H9 (cell line): Measurements from ENCODE around the gene ATP2C1. TPM values are rescaled to one million over a fixed set of nuclear protein-coding genes. Genes with fewer than 3 reads are reported as not detected.
"Not testable (repeated sequence)": the region's sequence is repeated elsewhere in the genome, so short reads cannot be mapped to it uniquely, and the experiment has no call there.

Experiments used
- DNase-seq: peaks from one replicate; pipeline ENCODE4 v3.0.0-alpha.2; 2017
- H2AFZ ChIP-seq: one replicate; pipeline ENCODE4 v1.6.1; 2013; ENCODE audit warnings: mild to moderate bottlenecking, low read length, control low read depth, moderate library complexity
- H2AK5ac ChIP-seq: 2 replicates; pipeline ENCODE4 v1.6.1; 2013; ENCODE audit warnings: low read length, control low read depth, mixed read lengths; ENCODE audit not compliant: insufficient read length
- H2BK120ac ChIP-seq: one replicate; pipeline ENCODE4 v1.6.1; 2013; ENCODE audit warnings: low read depth, mild to moderate bottlenecking, low read length, control low read depth, inconsistent platforms; ENCODE audit not compliant: poor library complexity, severe bottlenecking
- H2BK12ac ChIP-seq: 2 replicates; pipeline ENCODE4 v1.6.1; 2013; ENCODE audit warnings: low read length, control low read depth, mixed read lengths, low read depth; ENCODE audit not compliant: insufficient read length
- H2BK15ac ChIP-seq: 2 replicates; pipeline ENCODE4 v1.6.1; 2013; ENCODE audit warnings: low read depth, low read length, control low read depth
- H2BK20ac ChIP-seq: one replicate; pipeline ENCODE4 v1.6.1; 2013; ENCODE audit warnings: low read depth, mild to moderate bottlenecking, low read length, control low read depth, inconsistent platforms; ENCODE audit not compliant: poor library complexity, severe bottlenecking
- H2BK5ac ChIP-seq: 2 replicates; pipeline ENCODE4 v1.6.1; 2013; ENCODE audit warnings: low read length, control low read depth, mixed read lengths; ENCODE audit not compliant: insufficient read length
- H3K14ac ChIP-seq: 2 replicates; pipeline ENCODE4 v1.6.1; 2013; ENCODE audit warnings: low read length, control low read depth; ENCODE audit not compliant: insufficient read depth
- H3K18ac ChIP-seq: 2 replicates; pipeline ENCODE4 v1.6.1; 2013; ENCODE audit warnings: low read depth, mild to moderate bottlenecking, mixed read lengths, low read length, control low read depth; ENCODE audit not compliant: insufficient read length
- H3K23ac ChIP-seq: 2 replicates; pipeline ENCODE4 v1.6.1; 2013; ENCODE audit warnings: low read length, control low read depth, mixed read lengths, low read depth; ENCODE audit not compliant: insufficient read length
- H3K23me2 ChIP-seq: 2 replicates; pipeline ENCODE4 v1.6.1; 2013; ENCODE audit warnings: low read depth, mild to moderate bottlenecking, mixed read lengths, low read length, control low read depth; ENCODE audit not compliant: insufficient read length, poor library complexity, severe bottlenecking
- H3K27ac ChIP-seq: 2 replicates; pipeline ENCODE4 v1.5.1; 2013; ENCODE audit warnings: low read length, control low read depth, mixed read lengths, low read depth; ENCODE audit not compliant: insufficient read length
- H3K27me3 ChIP-seq: 2 replicates; pipeline ENCODE4 v1.6.1; 2013; ENCODE audit warnings: low read length, control low read depth, inconsistent platforms; ENCODE audit not compliant: insufficient read depth
- H3K4ac ChIP-seq: 2 replicates; pipeline ENCODE4 v1.6.1; 2013; ENCODE audit warnings: low read depth, mild to moderate bottlenecking, control low read depth, inconsistent platforms, low read length, moderate library complexity
- H3K4me1 ChIP-seq: 2 replicates; pipeline ENCODE4 v1.6.1; 2013; ENCODE audit warnings: low read length, control low read depth, inconsistent platforms; ENCODE audit not compliant: insufficient read depth
- H3K4me2 ChIP-seq: 2 replicates; pipeline ENCODE4 v1.6.1; 2013; ENCODE audit warnings: low read length, control low read depth, mixed read lengths; ENCODE audit not compliant: insufficient read length, insufficient read depth
- H3K56ac ChIP-seq: 2 replicates; pipeline ENCODE4 v1.6.1; 2013; ENCODE audit warnings: low read depth, mild to moderate bottlenecking, mixed read lengths, low read length, control low read depth; ENCODE audit not compliant: insufficient read length
- H3K79me1 ChIP-seq: 2 replicates; pipeline ENCODE4 v1.6.1; 2013; ENCODE audit warnings: low read depth, mild to moderate bottlenecking, moderate library complexity, low read length, control low read depth, inconsistent platforms; ENCODE audit not compliant: insufficient read depth, poor library complexity, severe bottlenecking
- H3K79me2 ChIP-seq: 2 replicates; pipeline ENCODE4 v1.6.1; 2013; ENCODE audit warnings: low read length, control low read depth, inconsistent platforms; ENCODE audit not compliant: insufficient read depth
- H3K9ac ChIP-seq: 2 replicates; pipeline ENCODE4 v1.6.1; 2013; ENCODE audit warnings: low read length, control low read depth, mixed read lengths; ENCODE audit not compliant: insufficient read length; ENCODE audit errors: extremely low read depth
- H3K9me3 ChIP-seq: one replicate; pipeline ENCODE4 v1.6.1; 2013; ENCODE audit warnings: low read depth, low read length, inconsistent platforms; ENCODE audit not compliant: control insufficient read depth
- H3T11ph ChIP-seq: one replicate; pipeline ENCODE4 v1.6.1; 2013; ENCODE audit warnings: mild to moderate bottlenecking, low read length, control low read depth, inconsistent platforms
- H4K20me1 ChIP-seq: one replicate; pipeline ENCODE4 v1.6.1; 2013; ENCODE audit not compliant: control insufficient read depth, insufficient read length, insufficient read depth
- H4K5ac ChIP-seq: 2 replicates; pipeline ENCODE4 v1.6.1; 2013; ENCODE audit warnings: low read depth, mild to moderate bottlenecking, mixed read lengths, low read length, control low read depth; ENCODE audit not compliant: insufficient read length
- H4K8ac ChIP-seq: replicated peaks from 2 replicates; pipeline ENCODE4 v1.6.1; 2013; ENCODE audit warnings: low read length, control low read depth, mixed read lengths, low read depth; ENCODE audit not compliant: insufficient read length
- H4K91ac ChIP-seq: 2 replicates; pipeline ENCODE4 v1.6.1; 2013; ENCODE audit warnings: low read depth, mild to moderate bottlenecking, moderate library complexity, mixed read lengths, low read length, control low read depth; ENCODE audit not compliant: insufficient read length
- H3K27ac Mint-ChIP-seq, 3 experiments: 2 replicates in 2 of 3; 3 replicates in 1 of 3; pipeline ENCODE4 v1.8.0; 2020 to 2021; ENCODE audit warnings: mixed read lengths in 3 of 3, mild to moderate bottlenecking in 1 of 3, moderate library complexity in 1 of 3
- H3K27me3 Mint-ChIP-seq: 2 replicates; pipeline ENCODE4 v1.8.0; 2021; ENCODE audit warnings: low read depth, mild to moderate bottlenecking, moderate library complexity, mixed read lengths
- H3K36me3 Mint-ChIP-seq, 3 experiments: 2 replicates in 2 of 3; 3 replicates in 1 of 3; pipeline ENCODE4 v1.8.0; 2020 to 2021; ENCODE audit warnings: low read depth in 3 of 3, mixed read lengths in 3 of 3; ENCODE audit not compliant: insufficient read depth in 1 of 3
- H3K4me1 Mint-ChIP-seq, 2 experiments: 2 replicates each; pipeline ENCODE4 v1.8.0; 2020; ENCODE audit warnings: mixed read lengths in 2 of 2
- H3K4me3 Mint-ChIP-seq, 2 experiments: 2 replicates in 1 of 2; 3 replicates in 1 of 2; pipeline ENCODE4 v1.8.0; 2020 to 2021; ENCODE audit warnings: mild to moderate bottlenecking in 2 of 2, mixed read lengths in 2 of 2, moderate library complexity in 1 of 2
- H3K9me3 Mint-ChIP-seq, 2 experiments: 2 replicates in 1 of 2; 3 replicates in 1 of 2; pipeline ENCODE4 v1.8.0; 2020; ENCODE audit warnings: mild to moderate bottlenecking in 2 of 2, mixed read lengths in 2 of 2, moderate library complexity in 1 of 2
- CTCF ChIP-seq: fragments of 200-600 bp; sonication (generic); conservative IDR thresholded peaks from 3 replicates; pipeline ENCODE4 v1.8.0; 2021; ENCODE audit warnings: antibody characterized with exemption, mild to moderate bottlenecking
- WGBS: extraction: QIAGEN DNeasy Blood & Tissue Kit; methylation state at CpG from one replicate; pipeline ENCODE4 v1.1.7; 2013; ENCODE audit warnings: missing lambda C conversion rate, low lambda C conversion rate, mixed read lengths; ENCODE audit not compliant: insufficient read length; ENCODE audit errors: extremely low coverage; 5-methylcytosine and 5-hydroxymethylcytosine counted together
- total RNA-seq: library from RNA; stranded (reverse); gene quantifications from 2 replicates; pipeline ENCODE4 v1.2.1, GENCODE V29; 2021

The ATP2C1 gene
- total RNA-seq, 1 experiment from 2014 or later = 65.5 TPM

GRCh38 chr3:130971208-130971607 is 77.3 kb downstream of the ATP2C1 start:
- no peak overlapping the region for H3K4ac ChIP-seq
- no peak for TF ChIP-seq CTCF
- H3T11ph ChIP-seq = no peak overlapping the region
- no peak overlapping the region for H4K5ac ChIP-seq
- no peak overlapping the region for H2AK5ac ChIP-seq
- H3K9ac ChIP-seq = no peak overlapping the region
- H3K27me3 Mint-ChIP-seq = no peaks in the 10 kb centered on the region
- no peak overlapping the region for H3K18ac ChIP-seq
- H3K9me3 ChIP-seq = no peaks in the 10 kb centered on the region
- H4K8ac ChIP-seq = no peak overlapping the region
- no peak overlapping the region for H4K91ac ChIP-seq
- no peak overlapping the region for H3K4me3 Mint-ChIP-seq
- no peaks in the 10 kb centered on the region for H3K9me3 Mint-ChIP-seq
- H3K56ac ChIP-seq = no peak overlapping the region
- no peak overlapping the region for H2BK5ac ChIP-seq
- no peak overlapping the region for H3K27ac ChIP-seq
- no peaks in the 10 kb centered on the region for H3K79me2 ChIP-seq
- peaks cover 4% of the 10 kb centered on the region; the same call in 1 of the 2 replicates for H3K4me1 ChIP-seq
- no peak overlapping the region for H2AFZ ChIP-seq
- no peaks in the 10 kb centered on the region for H4K20me1 ChIP-seq
- H3K23ac ChIP-seq = no peak overlapping the region
- H3K27me3 ChIP-seq = no peaks in the 10 kb centered on the region
- H3K23me2 ChIP-seq = no peaks in the 10 kb centered on the region
- H2BK15ac ChIP-seq = no peak overlapping the region
- H3K27ac Mint-ChIP-seq = no peak overlapping the region
- peaks cover 25 to 41% (median 36%) of the 10 kb centered on the region in 3 experiments for H3K36me3 Mint-ChIP-seq
- H3K4me1 Mint-ChIP-seq = peaks cover 13 to 25% of the 10 kb centered on the region in 2 experiments
- H2BK12ac ChIP-seq = no peak overlapping the region
- no peak for DNase-seq
- H3K4me2 ChIP-seq = no peak overlapping the region
- no peaks in the 10 kb centered on the region for H3K79me1 ChIP-seq
- H2BK20ac ChIP-seq = no peak overlapping the region
- no peak overlapping the region for H2BK120ac ChIP-seq
- no peak overlapping the region for H3K14ac ChIP-seq

DNA sequence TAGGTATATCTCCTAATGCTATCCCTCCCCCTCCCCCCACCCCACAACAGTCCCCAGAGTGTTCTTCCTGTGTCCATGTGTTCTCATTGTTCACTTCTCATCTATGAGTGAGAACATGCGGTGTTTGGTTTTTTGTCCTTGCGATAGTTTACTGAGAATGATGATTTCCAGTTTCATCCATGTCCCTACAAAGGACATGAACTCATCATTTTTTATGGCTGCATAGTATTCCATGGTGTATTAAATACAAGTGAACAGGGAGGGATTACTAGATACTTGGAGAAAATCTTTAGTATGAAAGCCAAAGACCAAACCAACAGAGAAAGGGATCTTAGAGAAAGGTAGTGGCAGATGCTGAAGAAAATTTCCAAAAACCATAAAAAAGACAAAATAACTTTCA is 78.7 kb downstream of the ATP2C1 start:
- H3K9me3 ChIP-seq, H2AFZ ChIP-seq, H3K18ac ChIP-seq, H3K14ac ChIP-seq, H3K56ac ChIP-seq, H3K23ac ChIP-seq, H3K79me2 ChIP-seq, H4K5ac ChIP-seq, H3K9ac ChIP-seq, H3K9me3 Mint-ChIP-seq, H3K27me3 Mint-ChIP-seq, H4K20me1 ChIP-seq, H2BK120ac ChIP-seq, H3K79me1 ChIP-seq, H3K27me3 ChIP-seq, H2BK5ac ChIP-seq, H4K91ac ChIP-seq, H3K4me1 ChIP-seq, H3K4ac ChIP-seq, H3K27ac ChIP-seq, H3K4me3 Mint-ChIP-seq, H3K4me2 ChIP-seq, H4K8ac ChIP-seq, H3K23me2 ChIP-seq, H2AK5ac ChIP-seq, H2BK12ac ChIP-seq, DNase-seq, H2BK15ac ChIP-seq, H2BK20ac ChIP-seq, H3T11ph ChIP-seq: not testable (repeated sequence)
- peaks cover 13 to 28% of the 10 kb centered on the region in 2 experiments for H3K4me1 Mint-ChIP-seq
- no CpG with 5 or more reads among the region's 2 CpGs for WGBS
- H3K27ac Mint-ChIP-seq = 0 out of 7 replicates have a peak overlapping the region, but pooled peaks of 1 of the 3 experiments have one; percentile 71
- peaks cover 25 to 33% (median 27%) of the 10 kb centered on the region in 3 experiments for H3K36me3 Mint-ChIP-seq
